ENCODE results near the gene ZNF691. TPM values are rescaled to one million over a fixed set of nuclear protein-coding genes. Genes with fewer than 3 reads are reported as not detected.

ZNF691 gene
- total and polyA plus RNA-seq, 9 donors: 8.6 to 10.7 (median 9.9) TPM

DNA sequence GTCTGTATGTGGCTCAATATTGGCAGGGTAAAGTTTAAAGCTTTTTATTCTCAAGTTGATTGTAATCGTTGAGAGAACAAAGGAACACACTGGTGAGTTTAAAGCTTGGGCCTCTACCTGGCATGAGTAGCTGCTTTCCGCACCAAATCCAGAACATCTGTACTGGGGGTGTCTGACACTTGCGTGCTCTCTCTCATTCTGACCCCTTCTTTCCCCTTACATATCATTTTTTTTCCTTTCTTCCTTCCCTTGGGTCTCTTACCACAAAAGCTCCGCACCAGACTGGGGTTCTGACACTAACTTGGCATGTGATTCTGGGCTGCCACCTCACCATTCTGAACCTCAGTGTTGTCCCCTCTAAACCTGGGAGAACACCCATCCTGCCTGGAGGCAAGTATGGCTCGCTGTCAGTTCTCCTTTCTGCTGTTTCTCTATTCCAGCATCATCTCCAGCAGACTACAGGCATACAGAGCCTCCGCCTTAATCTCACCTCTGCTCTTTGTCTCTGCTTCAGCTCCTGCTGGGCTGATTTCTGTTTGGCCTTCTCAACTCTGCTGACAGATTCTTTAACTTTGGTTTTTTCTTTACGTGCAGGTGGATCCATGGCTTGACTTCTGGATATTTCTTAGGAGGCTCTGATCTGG lies 30.4 kb upstream of the ZNF691 start:
- H3K4me1 ChIP-seq (ENCODE audit: control insufficient read depth, insufficient read depth, low read length): peaks cover 7% of the 10 kb centered on the region
- H3K27ac ChIP-seq (ENCODE audit: low read length): peak overlapping the region; percentile 99
- no peaks in the 10 kb centered on the region for H3K27me3 ChIP-seq (ENCODE audit: control insufficient read depth, insufficient read depth, low read length)
- WGBS (ENCODE audit: insufficient coverage): 4% methylated on average over 4 of the region's 7 CpGs
- peak overlapping the region; percentile 62 for H3K4me3 ChIP-seq (ENCODE audit: low read length)
- peaks cover 6% of the 10 kb centered on the region for H3K36me3 ChIP-seq (ENCODE audit: control insufficient read depth, insufficient read depth, low read length)
- no peaks in the 10 kb centered on the region for H3K9me3 ChIP-seq (replicated peaks; ENCODE audit: control insufficient read depth, low read depth, low read length)
- peak; percentile 41 for DNase-seq

GRCh38 chr1:42816585-42817439 lies 29.6 kb upstream of the ZNF691 start, which contains the start of the genes ERMAP and SVBP:
Gene ERMAP, plus strand, starts transcription at chr1:42817122. Its CDS starts 13,327 bp downstream, at chr1:42830449.
Gene SVBP, minus strand, starts transcription at chr1:42817397. Its CDS starts 853 bp downstream, at chr1:42816544.
- peak within 1 kb of the TSS; percentile 99 for H3K27ac ChIP-seq (ENCODE audit: low read length)
- no peaks in the 10 kb centered on the region for H3K9me3 ChIP-seq (replicated peaks; ENCODE audit: control insufficient read depth, low read depth, low read length)
- peaks cover 6% of the 10 kb centered on the region for H3K36me3 ChIP-seq (ENCODE audit: control insufficient read depth, insufficient read depth, low read length)
- peaks cover 7% of the 10 kb centered on the region for H3K4me1 ChIP-seq (ENCODE audit: control insufficient read depth, insufficient read depth, low read length)
- H3K4me3 ChIP-seq (ENCODE audit: low read length): peak within 1 kb of the TSS; percentile 62
- no peaks in the 10 kb centered on the region for H3K27me3 ChIP-seq (ENCODE audit: control insufficient read depth, insufficient read depth, low read length)
- peak; percentile 95 for DNase-seq
- under 1% methylated on average over 34 of the region's 66 CpGs for WGBS (ENCODE audit: insufficient coverage)

GRCh38 chr1:42817440-42817767 lies 29.0 kb upstream of the ZNF691 start:
- Histone ChIP-seq H3K4me3 (ENCODE audit: low read length) (peak overlapping the region; percentile 55), H3K9me3 (replicated peaks; ENCODE audit: control insufficient read depth, low read depth, low read length) (no peaks in the 10 kb centered on the region), H3K27ac (ENCODE audit: low read length) (peak overlapping the region; percentile 62), H3K36me3 (ENCODE audit: control insufficient read depth, insufficient read depth, low read length) (peaks cover 6% of the 10 kb centered on the region), H3K27me3 (ENCODE audit: control insufficient read depth, insufficient read depth, low read length) (no peaks in the 10 kb centered on the region), H3K4me1 (ENCODE audit: control insufficient read depth, insufficient read depth, low read length) (peaks cover 7% of the 10 kb centered on the region)
- WGBS (ENCODE audit: insufficient coverage): 0% methylated on average over 2 of the region's 13 CpGs
- DNase-seq: no peak

GRCh38 chr1:42817976-42818375 lies 28.4 kb upstream of the ZNF691 start:
- Histone ChIP-seq H3K27ac (ENCODE audit: low read length) (no peak overlapping the region), H3K9me3 (replicated peaks; ENCODE audit: control insufficient read depth, low read depth, low read length) (no peaks in the 10 kb centered on the region), H3K4me3 (ENCODE audit: low read length) (no peak overlapping the region), H3K4me1 (ENCODE audit: control insufficient read depth, insufficient read depth, low read length) (peaks cover 7% of the 10 kb centered on the region), H3K27me3 (ENCODE audit: control insufficient read depth, insufficient read depth, low read length) (no peaks in the 10 kb centered on the region), H3K36me3 (ENCODE audit: control insufficient read depth, insufficient read depth, low read length) (peaks cover 6% of the 10 kb centered on the region)
- DNase-seq: no peak
- WGBS (ENCODE audit: insufficient coverage): 100% methylated on average over 1 of the region's 3 CpGs

GRCh38 chr1:42820813-42821212 lies 25.6 kb upstream of the ZNF691 start:
- Histone ChIP-seq H3K4me1 (ENCODE audit: control insufficient read depth, insufficient read depth, low read length) (peaks cover 11% of the 10 kb centered on the region), H3K9me3 (replicated peaks; ENCODE audit: control insufficient read depth, low read depth, low read length) (no peaks in the 10 kb centered on the region), H3K4me3 (ENCODE audit: low read length) (no peak overlapping the region), H3K27me3 (ENCODE audit: control insufficient read depth, insufficient read depth, low read length) (no peaks in the 10 kb centered on the region), H3K27ac (ENCODE audit: low read length) (no peak overlapping the region), H3K36me3 (ENCODE audit: control insufficient read depth, insufficient read depth, low read length) (peaks cover 2% of the 10 kb centered on the region)
- no peak for DNase-seq
- no CpG with 5 or more reads among the region's 1 CpG for WGBS (ENCODE audit: insufficient coverage)

GRCh38 chr1:42821690-42822089 lies 24.7 kb upstream of the ZNF691 start:
- H3K36me3 ChIP-seq (ENCODE audit: control insufficient read depth, insufficient read depth, low read length): no peaks in the 10 kb centered on the region
- WGBS (ENCODE audit: insufficient coverage): 100% methylated on average over 1 of the region's 2 CpGs
- H3K9me3 ChIP-seq (replicated peaks; ENCODE audit: control insufficient read depth, low read depth, low read length): no peaks in the 10 kb centered on the region
- H3K4me1 ChIP-seq (ENCODE audit: control insufficient read depth, insufficient read depth, low read length): peaks cover 4% of the 10 kb centered on the region
- H3K27ac ChIP-seq (ENCODE audit: low read length): no peak overlapping the region
- no peak overlapping the region for H3K4me3 ChIP-seq (ENCODE audit: low read length)
- no peaks in the 10 kb centered on the region for H3K27me3 ChIP-seq (ENCODE audit: control insufficient read depth, insufficient read depth, low read length)
- DNase-seq: no peak

DNA sequence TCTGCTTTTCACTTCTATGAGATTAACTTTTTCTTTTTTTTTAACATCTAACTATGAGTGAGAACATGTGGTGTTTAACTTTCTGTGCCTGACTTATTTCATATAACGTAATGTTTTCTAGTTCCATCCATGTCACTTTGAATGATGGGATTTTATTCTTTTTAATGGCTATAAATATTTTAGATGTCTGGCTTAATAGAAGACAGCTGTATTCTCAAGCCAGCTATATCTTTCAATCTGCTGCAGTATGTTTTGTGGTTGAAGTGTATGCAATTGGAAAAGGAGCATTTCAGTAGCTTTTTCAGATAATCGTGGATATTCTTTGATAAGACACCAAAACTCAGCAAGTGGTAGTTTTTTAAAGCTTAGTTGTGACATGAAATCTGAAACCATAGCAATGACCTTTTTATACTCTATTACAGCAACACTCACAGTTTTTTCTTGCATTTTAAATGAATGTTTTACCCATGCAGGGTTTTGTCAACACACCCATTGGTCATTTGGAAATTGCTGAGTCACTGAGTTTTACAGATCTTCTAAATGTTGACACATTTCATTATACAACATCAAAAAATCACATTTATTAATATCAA lies 23.5 kb upstream of the ZNF691 start:
- WGBS (ENCODE audit: insufficient coverage): no CpG with 5 or more reads among the region's 2 CpGs
- H3K27ac ChIP-seq (ENCODE audit: low read length): no peak overlapping the region
- no peaks in the 10 kb centered on the region for H3K27me3 ChIP-seq (ENCODE audit: control insufficient read depth, insufficient read depth, low read length)
- no peaks in the 10 kb centered on the region for H3K9me3 ChIP-seq (replicated peaks; ENCODE audit: control insufficient read depth, low read depth, low read length)
- no peaks in the 10 kb centered on the region for H3K36me3 ChIP-seq (ENCODE audit: control insufficient read depth, insufficient read depth, low read length)
- H3K4me1 ChIP-seq (ENCODE audit: control insufficient read depth, insufficient read depth, low read length): peaks cover 4% of the 10 kb centered on the region
- no peak overlapping the region for H3K4me3 ChIP-seq (ENCODE audit: low read length)
- DNase-seq: peak; percentile 28

DNA sequence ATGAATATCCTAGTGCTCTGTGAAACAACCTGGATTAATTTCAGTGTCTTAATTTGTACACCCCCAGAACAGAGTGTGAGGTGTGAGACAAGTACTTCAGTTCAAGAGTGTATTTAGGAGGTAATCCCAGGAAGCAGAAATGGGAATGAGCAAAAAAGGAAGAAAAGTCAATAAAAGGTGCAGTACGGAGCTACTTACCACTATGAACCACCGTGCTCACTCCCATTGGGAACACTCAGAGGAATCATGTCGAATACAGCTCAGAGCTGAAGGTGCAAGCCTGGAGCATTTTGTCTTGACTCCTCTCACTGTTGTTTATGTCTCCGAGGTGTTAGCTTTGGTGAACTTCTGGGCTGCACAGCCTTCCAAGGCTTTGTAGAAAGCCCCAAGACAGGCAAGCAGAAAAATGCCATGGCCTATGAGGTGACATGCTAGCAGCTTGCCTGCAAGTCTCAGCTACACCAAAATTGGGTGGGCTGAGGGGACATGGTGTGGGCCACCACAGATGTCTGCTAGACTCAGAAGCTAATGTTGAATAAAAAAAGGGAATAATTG lies 21.9 kb upstream of the ZNF691 start:
- Histone ChIP-seq H3K27me3 (ENCODE audit: control insufficient read depth, insufficient read depth, low read length) (no peaks in the 10 kb centered on the region), H3K27ac (ENCODE audit: low read length) (no peak overlapping the region), H3K36me3 (ENCODE audit: control insufficient read depth, insufficient read depth, low read length) (no peaks in the 10 kb centered on the region), H3K4me1 (ENCODE audit: control insufficient read depth, insufficient read depth, low read length) (peaks cover 4% of the 10 kb centered on the region), H3K9me3 (replicated peaks; ENCODE audit: control insufficient read depth, low read depth, low read length) (no peaks in the 10 kb centered on the region), H3K4me3 (ENCODE audit: low read length) (no peak overlapping the region)
- DNase-seq: no peak
- WGBS (ENCODE audit: insufficient coverage): 85% methylated on average over 4 of the region's 4 CpGs

DNA sequence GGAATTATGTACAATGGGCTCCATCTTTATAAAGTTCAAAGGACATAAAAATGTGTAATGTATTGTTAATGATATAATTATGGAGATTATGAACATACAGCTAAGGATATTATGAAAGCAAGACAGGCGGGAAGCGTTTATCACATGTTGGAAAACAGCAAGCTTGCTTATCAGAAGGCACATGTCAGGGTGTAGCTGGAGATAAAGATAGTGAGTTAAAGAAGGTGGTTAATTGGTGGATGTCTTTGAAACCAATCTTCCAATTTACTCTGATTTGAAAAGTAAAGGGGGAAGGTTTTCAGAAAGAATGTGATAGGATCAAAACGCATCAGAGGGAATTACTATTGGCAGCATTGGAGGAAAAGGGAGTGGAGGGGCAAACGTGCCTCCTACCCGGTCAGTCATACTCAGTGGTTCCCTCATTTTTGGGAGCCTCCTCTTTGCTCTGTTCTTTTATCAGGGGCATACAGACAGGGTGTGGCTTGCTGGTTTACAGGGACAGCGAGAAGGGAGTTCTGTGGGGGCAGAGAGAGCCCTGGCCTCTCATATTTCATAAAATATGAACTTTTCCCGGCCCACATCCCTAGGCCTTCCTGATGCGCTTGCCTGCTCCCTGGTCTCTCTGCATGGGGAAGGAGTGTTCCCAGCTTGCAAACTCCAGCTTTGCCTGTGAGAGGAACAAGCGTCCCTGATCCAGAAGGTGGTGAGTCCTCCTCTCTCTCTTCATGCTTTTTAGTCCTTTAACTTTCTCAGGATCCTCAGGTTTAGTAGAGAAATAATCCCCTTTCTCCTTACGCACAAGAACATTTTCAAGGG lies 21.2 kb upstream of the ZNF691 start:
- 94% methylated on average over 3 of the region's 10 CpGs for WGBS (ENCODE audit: insufficient coverage)
- no peak for DNase-seq
- peaks cover 4% of the 10 kb centered on the region for H3K4me1 ChIP-seq (ENCODE audit: control insufficient read depth, insufficient read depth, low read length)
- H3K9me3 ChIP-seq (replicated peaks; ENCODE audit: control insufficient read depth, low read depth, low read length): no peaks in the 10 kb centered on the region
- no peak overlapping the region for H3K27ac ChIP-seq (ENCODE audit: low read length)
- peaks cover 3% of the 10 kb centered on the region for H3K36me3 ChIP-seq (ENCODE audit: control insufficient read depth, insufficient read depth, low read length)
- no peaks in the 10 kb centered on the region for H3K27me3 ChIP-seq (ENCODE audit: control insufficient read depth, insufficient read depth, low read length)
- no peak overlapping the region for H3K4me3 ChIP-seq (ENCODE audit: low read length)

Data from muscle of leg (tissue), 11 donors.